ENCODE measurements around the gene GNAS.

The GNAS gene

DNA sequence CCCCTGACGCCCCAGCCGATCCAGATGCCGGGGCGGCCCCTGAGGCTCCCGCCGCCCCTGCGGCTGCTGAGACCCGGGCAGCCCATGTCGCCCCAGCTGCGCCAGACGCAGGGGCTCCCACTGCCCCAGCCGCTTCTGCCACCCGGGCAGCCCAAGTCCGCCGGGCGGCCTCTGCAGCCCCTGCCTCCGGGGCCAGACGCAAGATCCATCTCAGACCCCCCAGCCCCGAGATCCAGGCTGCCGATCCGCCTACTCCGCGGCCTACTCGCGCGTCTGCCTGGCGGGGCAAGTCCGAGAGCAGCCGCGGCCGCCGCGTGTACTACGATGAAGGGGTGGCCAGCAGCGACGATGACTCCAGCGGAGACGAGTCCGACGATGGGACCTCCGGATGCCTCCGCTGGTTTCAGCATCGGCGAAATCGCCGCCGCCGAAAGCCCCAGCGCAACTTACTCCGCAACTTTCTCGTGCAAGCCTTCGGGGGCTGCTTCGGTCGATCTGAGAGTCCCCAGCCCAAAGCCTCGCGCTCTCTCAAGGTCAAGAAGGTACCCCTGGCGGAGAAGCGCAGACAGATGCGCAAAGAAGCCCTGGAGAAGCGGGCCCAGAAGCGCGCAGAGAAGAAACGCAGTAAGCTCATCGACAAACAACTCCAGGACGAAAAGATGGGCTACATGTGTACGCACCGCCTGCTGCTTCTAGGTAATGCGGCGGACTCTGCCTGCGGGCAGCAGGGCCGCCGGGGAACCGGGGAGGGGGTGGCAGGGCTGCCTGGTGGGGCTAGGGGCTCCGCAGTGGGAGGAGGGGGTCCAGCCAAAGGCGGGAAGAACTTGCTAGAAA is 2.3 kb downstream of the GNAS start:
- DNase-seq: no peak

DNA sequence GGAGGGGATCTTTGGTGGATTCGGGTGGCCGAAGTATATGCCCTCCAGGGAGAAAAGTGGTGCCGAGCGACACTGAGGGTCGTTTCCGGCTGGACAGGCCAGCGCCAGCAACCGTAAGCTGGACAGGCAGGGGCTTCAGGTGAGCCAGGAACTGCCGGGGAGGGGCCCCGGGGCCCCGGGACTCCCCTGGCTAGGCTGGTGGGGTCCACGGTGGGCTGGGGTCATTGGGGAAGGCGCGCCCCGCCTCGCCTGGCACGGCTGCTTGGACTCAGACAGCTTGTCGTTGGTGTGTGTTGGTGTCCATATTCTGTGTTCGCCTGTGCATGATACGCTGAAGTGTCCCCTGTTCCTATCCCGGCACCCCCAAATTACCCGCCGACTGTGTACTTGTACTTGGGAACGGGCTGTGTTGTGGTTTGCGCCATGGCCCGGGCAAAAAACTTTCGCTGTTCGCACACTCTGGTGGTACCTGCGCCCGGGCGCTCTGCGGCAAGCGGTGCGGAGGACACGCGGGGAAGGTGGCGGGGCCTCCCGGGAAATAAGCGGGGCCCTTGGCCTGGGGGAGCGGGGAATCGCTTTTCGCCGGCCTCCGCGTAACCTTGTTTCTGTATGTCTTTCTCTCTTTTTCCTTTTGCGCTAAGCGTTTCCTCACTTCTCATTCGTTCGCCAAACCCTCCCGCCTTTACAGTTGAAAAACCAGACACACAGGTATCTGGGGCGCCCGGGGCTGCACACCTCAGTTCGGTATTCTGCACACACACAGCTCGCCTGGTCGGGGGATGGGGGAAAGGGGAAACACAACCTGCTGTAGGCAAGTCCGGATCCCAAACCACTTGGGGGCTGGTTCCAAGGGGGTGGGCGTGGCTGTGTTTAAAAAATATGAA is 3.2 kb downstream of the GNAS start:
- no peak for DNase-seq

DNA sequence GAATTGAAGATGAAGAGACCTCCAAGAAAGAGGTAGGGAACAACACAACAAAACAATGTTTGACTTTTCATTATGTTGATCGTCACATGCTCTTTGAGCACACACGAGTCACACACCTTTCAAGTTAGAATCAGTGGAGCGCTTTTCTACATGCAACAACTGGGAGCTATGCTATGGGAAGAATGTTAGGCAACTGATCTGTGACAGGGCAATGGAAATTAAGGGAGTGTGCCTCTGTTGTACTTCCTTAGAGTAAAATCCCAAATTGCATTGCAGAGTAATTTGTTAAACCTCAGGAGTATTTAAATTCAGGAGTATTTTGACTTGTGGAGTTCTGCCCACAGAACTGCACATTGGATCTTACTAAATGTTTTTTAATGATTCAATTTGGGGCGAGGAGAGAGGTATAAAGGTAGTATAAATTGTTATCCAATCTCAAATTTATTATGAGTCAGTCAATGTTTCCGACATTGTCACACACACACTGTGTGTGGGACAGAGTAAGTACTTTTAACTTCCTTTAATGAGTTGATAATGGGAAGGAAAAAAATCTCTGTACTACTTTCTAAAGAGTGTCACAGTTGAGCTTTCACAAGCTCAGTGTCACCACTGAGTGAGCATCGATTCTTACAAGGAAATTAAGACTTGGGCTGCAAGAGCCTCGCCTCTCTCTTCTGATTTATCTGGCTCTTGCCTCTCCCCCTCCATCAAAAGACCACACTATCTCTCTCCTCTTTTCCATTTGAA is 10.7 kb downstream of the GNAS start:
- no peak for DNase-seq

DNA sequence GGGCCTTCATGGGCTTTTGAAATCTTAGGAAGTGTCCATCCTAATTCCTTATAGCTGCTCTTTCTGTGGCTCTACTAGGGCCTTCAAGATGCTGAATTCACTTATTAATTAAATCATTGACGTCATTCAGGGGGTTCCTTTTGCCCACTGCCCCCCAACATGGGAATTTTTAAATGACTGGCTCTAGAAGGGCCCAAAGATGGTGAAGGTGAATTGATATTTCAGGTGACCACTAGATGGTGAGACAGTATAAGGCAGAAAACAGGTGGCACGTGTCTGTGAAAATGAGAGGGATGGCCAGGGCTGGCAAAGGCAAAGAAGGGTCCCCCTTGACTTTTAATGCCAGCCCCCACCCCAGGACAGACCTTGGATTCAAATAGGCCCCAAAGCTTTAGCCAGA is 11.8 kb downstream of the GNAS start:
- DNase-seq: peak; percentile 8

DNA sequence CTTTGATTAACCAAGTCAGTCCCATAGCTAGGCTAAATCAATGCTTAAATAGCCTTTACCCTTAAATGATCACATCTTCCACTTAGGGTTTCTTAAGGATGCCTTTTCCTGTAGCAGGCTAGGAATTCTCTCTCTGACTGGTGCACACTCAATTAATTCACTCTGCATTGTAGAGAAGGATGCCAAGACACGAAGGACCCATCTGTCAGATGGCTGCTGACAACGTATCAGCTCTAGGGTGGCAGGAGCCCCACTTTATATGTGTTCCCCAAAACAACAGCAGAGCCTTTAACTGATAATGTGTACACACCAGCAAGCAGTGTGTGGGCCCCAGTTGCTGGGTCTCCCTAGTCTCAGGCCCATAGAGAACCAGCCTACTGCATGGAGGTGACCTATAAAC is 13.3 kb downstream of the GNAS start:
- DNase-seq: no peak

DNA sequence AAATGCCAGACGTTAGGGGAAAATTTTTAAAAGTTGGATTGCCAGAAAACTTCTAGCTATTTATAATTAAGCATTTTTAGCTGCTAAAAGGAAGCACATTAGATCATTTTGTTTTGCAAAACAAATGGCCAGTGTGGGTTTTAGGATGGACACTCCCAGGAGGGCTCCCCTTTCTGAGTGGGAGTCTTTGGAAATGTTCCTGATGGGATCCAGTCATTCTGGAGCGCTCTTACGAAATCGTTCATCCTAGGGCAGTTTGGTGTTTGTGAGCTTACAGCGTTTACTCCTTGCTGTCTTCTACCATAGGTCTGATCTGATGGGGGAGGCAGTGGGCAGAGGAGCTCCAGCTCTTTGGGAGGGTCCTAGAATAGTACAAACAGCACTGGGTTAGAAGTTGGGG is 14.7 kb downstream of the GNAS start:
- no peak for DNase-seq

DNA sequence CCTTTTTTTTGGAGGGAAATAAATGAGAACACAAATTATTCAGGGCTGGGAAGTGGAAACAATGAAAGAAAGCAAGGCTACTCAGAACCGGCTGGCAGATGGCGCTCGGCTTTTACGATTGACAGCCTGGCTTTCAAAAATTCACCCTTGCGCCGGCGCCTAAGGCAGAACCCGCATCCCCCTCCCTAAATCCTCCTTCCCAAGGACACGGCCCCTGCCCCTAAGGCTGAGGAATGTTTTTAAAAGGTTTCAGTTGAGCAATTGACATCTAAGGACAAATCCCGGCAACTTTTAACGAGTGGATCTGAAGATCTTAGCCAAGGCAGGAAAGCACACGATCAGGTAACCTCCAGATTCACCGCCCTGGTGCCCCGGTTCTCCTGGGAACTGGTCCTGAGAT is 16.3 kb downstream of the GNAS start:
- no peak for DNase-seq

DNA sequence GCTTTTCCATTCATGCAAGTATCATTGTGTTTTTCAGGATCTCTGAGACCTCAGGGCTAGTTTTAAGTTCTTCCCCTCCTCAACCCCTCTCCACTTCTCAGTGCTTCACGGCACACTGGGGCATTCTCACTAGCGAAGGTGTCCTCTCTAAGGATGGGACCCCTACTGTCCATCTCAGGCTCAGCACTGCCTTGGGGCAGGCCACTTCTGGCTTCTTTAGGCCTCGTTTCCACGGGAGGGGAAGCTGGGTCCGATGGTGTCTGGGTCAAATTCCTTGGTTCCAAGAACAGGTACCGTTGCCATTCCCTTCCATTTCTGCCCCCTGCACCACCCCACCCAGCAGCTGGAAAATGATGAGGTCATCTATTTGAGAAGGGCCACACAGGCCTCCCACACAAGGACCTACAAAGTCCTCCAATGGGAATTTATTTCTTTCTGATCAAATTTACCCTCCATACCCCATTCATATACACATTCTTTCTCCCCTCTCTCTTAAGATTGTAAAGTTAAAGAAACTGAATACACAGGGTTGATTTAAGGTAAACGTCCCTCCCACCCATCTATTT is 17.2 kb downstream of the GNAS start:
- DNase-seq: no peak

DNA sequence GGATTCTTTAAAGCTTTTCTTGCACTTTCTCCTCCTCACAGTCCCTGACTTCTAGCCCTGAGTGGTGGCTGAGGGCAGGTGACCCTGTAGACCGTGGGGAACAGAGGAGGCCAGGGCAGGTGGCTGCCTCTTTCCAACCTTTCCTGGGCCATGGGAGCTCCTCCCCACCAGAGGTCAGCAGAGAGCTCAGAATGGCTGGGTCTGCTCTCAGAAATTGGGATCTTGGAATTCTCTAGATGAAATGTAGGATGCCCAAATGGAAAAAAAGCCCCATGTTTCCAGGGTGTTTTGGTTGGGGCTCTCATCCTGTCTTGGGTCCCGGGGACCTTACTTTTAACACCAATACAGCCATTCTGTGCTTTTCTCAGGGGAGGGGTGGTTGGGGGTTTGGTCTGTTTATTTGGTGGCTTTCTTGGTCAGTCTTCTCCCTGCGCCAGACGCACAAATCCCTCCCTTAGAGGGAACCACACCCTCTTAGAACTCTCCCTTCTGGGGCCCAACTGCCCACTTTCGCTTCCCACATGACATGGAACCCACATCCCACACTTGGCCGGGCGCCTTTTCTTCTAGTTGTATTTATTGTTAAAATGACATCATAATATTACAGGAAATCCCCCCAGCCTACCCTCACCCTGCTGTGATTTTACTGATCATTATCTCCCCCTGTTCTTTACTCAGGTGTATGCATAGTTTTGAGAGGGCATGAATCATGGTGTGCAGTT is 17.9 kb downstream of the GNAS start:
- DNase-seq: peak; percentile 53

DNA sequence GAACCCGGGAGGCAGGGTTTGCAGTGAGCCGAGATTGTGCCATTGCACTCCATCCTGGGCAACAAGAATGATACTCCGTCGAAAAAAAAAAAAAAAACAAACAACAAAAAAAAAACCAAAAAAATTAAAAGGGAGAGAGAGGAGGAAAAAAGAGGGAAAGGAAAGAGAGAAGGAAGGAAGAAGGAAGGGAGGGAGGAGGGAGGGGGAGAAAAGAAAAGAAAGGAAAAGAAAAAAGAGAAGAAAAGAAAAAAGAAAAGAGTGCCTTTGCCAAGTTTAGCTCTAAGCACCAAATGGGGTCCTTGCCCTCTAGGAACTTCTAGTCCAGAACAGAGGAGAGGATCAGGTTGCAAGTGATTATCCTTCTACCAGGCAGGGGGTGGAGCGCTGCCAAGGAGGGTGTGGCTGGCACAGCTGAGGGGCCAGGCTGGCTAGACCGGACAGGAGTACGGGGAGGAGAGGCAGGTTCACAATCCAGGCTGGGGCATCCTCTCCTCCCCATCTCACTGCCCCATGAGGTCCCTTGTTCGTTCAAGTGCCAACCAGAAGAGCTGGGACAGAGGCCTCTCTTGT is 19.1 kb downstream of the GNAS start:
- no peak for DNase-seq

DNA sequence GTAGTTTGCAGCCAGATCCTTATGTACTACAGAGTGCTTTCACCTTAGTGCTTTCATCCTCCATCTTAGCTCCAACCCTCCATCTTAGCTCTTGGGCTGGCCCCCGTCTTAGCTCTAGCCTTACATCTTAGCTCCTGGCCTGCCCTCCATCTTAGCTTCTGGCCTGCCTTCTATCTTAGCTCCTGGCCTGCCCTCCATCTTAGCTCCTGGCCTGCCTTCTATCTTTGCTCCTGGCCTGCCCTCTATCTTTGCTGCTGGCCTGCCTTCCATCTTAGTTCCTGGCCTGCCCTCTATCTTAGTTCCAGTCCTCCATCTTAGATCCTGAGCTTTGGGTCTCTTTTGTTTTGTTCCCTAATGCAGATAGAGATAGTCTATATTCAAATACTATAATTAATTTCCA is 22.0 kb downstream of the GNAS start:
- DNase-seq: no peak

DNA sequence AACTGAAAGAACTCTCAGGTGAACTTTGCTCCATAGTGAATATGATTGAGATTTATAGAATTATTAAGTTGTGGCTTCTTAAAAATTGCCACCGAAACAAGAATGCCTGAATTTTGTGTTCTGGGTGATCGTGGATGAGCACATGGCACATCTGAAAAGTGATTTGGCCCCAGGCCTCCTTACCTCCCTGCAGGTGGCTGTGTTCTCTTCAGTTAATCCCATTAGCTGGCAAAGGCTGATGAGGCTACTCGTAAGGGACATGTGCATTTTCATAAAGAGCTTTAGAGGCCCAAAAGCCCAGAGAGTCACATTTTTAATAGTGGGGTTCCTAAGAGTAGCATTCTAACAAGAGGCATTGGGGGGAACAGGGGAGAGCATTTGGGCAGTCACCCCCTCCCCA is 22.6 kb downstream of the GNAS start:
- DNase-seq: no peak

DNA sequence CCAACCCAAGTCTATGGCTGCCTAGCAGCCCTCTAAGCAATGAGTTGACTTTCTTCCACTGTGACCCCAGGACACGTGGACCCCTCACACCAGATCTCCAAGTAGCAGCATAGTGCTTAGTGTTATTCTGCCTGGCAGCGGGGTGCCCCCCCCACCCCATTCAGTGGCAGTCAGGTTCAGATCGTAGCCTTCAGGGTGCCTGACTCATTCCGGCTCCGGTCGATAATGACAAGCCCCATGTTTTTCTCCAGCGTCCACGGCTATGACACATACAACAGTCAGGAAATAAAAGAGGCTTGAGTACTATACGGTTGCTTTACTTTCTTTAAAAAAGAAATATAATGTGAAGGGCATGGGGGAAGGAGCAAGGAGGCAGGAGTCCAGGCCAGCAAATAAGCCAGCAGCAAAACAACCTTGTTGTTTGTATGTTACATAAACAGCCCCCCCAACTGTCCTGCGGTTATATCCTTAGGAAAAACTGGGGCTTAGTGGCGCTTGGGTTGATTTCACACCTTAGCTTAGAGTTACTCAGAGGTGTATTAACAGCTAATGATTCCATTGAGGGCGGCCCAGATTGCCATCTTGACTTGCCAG is 23.1 kb downstream of the GNAS start:
- no peak for DNase-seq

DNA sequence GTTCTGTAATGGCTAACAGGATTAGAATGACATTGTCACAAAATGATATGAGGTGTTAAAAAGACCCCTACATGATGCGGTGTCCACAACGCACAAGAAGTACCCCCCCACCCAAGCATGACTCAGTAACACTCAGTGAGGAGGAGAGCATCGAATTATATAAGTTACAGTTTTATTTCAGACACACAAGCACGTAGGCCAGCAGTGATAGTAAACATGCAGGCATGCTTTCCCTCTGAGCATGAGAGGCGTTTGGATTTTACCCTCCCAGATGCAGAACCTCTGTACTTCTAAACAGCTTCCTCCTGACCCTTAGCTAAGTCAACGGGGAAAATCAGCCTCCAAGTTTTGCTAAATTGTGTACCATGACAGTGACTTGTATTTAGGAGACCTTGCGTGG is 23.9 kb downstream of the GNAS start:
- no peak for DNase-seq

DNA sequence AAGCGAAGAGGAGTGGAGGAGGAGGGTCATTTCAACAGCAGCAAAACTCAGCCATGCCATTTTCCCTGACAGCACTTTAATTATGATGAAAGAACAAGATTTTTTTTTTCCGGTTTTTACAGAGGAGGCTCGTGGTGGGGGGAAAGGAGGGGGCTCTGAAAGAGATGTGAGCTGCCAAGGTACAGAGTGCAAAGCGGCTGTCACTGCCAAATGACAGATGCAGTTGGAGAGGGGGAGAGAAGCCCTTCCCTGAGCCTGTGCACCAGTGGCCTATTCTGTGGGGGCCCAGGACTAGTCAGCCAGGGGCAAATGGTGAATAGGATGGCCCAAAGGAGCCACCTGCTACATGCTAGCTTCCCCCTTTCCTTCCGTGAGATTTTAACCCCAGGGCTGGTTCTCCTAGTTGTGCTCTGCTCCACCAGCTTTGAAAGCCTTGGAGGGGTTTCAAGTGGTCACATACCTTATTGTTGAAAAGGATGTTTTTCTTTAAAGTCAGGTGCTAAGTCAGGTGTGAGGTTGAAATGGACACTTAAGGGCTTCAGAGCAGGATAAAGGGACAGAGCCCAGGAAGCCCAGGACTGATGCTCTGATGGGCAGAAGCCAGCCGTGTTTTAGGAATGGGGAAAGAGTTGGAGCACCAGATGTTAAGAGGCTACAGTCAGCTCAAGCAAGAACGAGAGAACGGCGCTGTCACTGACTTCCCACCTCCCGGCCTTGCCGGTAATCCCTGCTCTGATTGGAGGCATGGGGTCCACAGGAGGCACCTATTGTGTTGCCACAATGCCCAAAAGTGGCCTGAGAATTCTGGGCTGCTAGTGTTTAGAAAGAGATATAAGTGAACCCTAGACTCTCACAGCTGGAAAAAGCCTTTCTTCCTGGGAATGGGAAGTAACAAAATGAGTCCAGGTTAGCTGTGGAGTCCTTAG is 24.8 kb downstream of the GNAS start:
- DNase-seq: no peak

DNA sequence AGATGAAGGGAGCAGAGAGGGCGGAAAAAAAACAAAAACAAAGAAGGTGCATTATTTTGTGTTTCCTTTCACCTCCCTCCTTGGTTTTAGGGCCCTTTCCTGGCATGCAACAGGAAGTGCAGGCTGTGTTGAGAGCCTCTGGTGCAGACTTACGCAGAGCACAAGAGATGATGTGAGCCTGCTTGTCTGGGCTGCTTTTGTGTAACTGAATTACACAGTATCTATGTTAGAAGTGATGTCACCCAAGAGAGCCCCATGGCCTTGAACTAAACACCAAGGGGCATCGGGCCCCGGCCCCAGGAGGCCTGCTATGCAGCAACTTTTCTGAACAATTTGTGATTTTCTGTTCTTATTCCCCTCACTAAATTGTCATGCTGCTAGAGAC is 25.5 kb downstream of the GNAS start:
- DNase-seq: no peak

DNA sequence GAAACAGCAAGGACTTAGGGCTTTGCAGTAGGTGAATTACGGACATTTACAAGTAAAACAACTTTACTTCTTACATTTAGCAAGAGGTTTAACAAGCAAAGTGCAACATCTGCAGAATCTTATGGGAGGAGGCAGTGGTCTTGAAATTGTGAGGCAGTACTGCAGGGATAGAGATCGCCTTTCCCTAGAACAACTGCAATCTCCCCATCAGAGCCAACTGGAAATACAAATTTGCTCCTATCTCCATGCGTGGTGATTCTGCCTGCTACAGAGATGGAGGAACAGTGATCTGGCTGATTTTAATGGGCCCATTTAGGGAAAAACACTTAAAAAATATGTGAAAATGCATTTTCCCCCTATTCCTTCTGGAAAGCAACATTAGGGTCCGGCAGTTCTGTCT is 25.9 kb downstream of the GNAS start:
- no peak for DNase-seq

DNA sequence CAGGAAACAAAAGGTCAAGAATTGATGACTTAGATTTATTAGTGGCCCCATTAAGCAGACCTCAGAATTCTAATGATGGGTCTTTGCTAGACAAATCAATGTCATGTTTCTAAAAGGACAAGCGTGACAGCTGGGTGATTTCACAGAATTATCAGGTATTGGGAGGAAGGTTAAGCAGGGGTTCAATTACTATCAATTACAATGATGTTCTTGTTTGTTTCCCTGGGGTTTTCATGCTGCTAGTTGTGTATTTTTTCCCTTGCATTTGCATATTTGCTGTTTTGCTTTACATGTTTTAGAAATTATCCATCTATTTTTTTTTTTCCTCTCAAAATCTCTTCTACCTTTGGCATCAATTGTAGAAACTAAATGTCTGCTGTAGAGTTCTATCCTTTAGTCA is 27.9 kb downstream of the GNAS start:
- no peak for DNase-seq

DNA sequence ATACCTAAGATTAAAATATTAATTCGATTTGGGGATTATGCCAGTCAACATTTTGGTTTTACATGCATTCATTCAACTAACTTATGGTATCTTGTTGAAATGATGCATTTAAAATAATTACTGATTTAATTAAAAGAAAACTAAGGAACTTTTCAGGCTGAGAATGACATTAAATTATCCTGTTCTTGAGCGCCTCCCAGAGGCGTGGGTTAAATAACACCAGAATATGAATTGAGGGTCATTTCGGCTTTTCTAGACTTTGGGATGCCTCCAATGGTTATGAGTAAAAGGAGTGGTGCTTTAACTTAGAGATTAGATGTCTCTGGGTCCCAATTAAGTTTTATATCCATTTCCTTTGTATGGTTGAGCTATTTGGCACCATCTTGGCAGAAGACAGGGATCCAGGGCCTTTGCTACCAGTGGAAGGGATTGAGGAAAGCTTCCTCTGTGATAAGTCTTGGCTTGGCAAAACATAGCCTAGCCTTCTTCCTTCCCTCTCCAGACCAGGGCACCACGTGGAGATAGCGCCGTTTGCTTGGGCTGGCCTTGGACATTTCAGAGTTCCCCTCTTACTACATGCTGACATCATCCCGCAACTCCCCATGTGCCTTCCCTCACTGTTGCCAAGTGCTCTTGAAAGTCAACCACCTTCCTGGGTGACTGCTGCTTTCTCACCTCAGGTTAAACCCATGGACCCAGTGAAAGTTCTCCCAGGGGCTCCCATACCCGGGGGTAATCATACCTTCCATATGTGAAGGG is 28.7 kb downstream of the GNAS start:
- no peak for DNase-seq

DNA sequence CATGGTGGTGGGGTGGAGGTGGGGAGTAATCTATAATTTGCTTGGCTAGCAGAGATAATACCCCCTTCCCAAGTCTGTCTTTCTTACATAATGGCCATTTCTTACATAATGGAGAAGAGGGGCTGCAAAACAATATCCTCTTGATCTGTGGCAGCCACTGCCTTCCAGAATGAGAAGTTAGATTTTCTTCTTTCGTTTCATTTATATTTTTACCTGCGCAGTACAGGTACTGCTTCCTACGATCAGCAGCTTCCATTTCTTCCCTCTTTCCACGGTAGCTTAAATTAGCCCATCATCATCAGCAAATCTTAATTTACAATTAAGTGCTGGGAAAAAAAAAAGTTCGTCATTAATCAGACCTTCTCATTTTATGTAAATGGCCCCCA is 30.2 kb downstream of the GNAS start:
- no peak for DNase-seq

All from COR-L47 (cell line).